Keratinocyte (primary cell): ENCODE measurements around the gene TACC2.

ENCODE experiments used
- EZH2 ChIP-seq: IDR thresholded peaks from one replicate; pipeline ENCODE4 v1.6.1; 2012; ENCODE audit warnings: inconsistent platforms, mild to moderate bottlenecking, low read length, moderate library complexity
- TF ChIP-seq, protein P1 (sequence below), 3 experiments: IDR thresholded peaks in 1 of 3; conservative IDR thresholded peaks in 1 of 3; optimal IDR thresholded peaks in 1 of 3; 2 replicates in 2 of 3; 3 replicates in 1 of 3; pipeline versions ENCODE3 to v1.5.1; 2011; ENCODE audit warnings: low read length in 3 of 3, mild to moderate bottlenecking in 3 of 3, moderate library complexity in 2 of 3, control low read depth in 1 of 3, inconsistent platforms in 1 of 3; ENCODE audit not compliant: insufficient read depth in 2 of 3; ENCODE audit errors: extremely low read depth in 1 of 3

DNA sequence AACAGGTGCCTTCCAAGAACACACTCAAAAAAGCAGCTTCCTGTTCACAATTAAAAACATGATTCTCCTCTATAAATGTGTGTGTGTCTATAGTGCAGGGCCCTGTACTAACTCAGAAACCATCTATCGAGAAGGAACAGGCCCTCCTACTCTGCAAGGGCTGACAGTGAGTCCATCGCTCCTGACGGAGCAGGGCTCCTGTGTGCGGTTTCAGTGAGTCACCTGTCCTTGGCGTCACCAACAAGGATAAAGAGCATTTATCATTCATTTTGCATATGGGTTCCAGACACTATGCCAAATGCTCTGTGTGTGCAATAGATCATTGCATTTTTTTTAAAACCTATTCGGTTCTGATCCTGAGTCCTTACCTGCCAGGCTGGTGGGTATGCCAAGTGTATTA, 63.7 kb downstream of the TACC2 start:
- TF ChIP-seq, protein P1, sequence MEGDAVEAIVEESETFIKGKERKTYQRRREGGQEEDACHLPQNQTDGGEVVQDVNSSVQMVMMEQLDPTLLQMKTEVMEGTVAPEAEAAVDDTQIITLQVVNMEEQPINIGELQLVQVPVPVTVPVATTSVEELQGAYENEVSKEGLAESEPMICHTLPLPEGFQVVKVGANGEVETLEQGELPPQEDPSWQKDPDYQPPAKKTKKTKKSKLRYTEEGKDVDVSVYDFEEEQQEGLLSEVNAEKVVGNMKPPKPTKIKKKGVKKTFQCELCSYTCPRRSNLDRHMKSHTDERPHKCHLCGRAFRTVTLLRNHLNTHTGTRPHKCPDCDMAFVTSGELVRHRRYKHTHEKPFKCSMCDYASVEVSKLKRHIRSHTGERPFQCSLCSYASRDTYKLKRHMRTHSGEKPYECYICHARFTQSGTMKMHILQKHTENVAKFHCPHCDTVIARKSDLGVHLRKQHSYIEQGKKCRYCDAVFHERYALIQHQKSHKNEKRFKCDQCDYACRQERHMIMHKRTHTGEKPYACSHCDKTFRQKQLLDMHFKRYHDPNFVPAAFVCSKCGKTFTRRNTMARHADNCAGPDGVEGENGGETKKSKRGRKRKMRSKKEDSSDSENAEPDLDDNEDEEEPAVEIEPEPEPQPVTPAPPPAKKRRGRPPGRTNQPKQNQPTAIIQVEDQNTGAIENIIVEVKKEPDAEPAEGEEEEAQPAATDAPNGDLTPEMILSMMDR (optimal IDR thresholded peaks at IDR 0.05 in 1 of 3, IDR thresholded peaks at IDR 0.05 in 1 of 3, conservative IDR thresholded peaks at IDR 0.05 in 1 of 3; ENCODE audit: extremely low read depth in 1 of 3, insufficient read depth in 2 of 3, low read length in 3 of 3): no peak
- TF ChIP-seq EZH2: no peak
